ENCODE results near the gene PLEKHN1.
A peak's percentile ranks its signal among the peaks of the same experiment; 100 is the strongest.
"Not testable (repeated sequence)": the region's sequence is repeated elsewhere in the genome, so short reads cannot be mapped to it uniquely, and the experiment has no call there.

PLEKHN1 gene

DNA sequence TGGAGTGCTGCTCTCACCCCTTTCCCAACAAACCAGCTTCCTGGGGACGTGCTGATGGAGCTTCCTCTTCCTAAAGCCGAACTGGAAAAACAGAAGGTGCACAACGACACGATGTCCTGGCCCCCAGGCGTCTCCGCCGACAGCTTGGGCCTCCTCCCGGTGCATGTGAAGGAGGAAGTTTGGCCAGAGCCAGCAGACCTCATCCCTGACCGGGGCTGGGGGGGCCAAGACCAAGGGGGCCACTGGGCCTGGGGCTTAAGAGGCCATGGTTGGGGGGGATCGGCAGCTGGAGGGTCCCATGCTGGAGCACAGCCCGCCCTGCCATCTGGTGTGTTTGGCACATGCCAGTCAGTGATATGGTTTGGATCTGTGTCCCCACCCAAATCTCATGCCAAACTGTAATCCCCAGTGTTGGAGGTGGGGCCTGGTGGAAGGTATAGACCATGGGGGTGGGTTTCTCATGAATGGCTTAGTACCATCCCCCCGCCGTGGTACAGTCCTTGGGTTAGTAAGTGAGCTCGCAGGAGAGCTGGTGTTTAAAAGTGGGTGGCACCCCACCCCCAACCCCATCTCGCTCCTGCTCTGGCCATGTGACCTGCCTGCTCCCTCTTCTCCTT is 27.2 kb downstream of the PLEKHN1 start:
- TF ChIP-seq, protein P1, sequence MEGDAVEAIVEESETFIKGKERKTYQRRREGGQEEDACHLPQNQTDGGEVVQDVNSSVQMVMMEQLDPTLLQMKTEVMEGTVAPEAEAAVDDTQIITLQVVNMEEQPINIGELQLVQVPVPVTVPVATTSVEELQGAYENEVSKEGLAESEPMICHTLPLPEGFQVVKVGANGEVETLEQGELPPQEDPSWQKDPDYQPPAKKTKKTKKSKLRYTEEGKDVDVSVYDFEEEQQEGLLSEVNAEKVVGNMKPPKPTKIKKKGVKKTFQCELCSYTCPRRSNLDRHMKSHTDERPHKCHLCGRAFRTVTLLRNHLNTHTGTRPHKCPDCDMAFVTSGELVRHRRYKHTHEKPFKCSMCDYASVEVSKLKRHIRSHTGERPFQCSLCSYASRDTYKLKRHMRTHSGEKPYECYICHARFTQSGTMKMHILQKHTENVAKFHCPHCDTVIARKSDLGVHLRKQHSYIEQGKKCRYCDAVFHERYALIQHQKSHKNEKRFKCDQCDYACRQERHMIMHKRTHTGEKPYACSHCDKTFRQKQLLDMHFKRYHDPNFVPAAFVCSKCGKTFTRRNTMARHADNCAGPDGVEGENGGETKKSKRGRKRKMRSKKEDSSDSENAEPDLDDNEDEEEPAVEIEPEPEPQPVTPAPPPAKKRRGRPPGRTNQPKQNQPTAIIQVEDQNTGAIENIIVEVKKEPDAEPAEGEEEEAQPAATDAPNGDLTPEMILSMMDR (IDR thresholded peaks at IDR 0.05), result no peak
- peaks cover 53% of the 10 kb centered on the region for H3K9me3 Mint-ChIP-seq
- H3K27ac Mint-ChIP-seq, result no peak overlapping the region
- DNase-seq, result no peak
- peaks cover 23% of the 10 kb centered on the region for H3K36me3 Mint-ChIP-seq (ENCODE audit: low read depth)
- peaks cover 14% of the 10 kb centered on the region for H3K4me1 Mint-ChIP-seq
- H3K27me3 Mint-ChIP-seq (ENCODE audit: low read depth, poor library complexity), result peaks cover 63% of the 10 kb centered on the region
- no peak overlapping the region for H3K4me3 Mint-ChIP-seq

DNA sequence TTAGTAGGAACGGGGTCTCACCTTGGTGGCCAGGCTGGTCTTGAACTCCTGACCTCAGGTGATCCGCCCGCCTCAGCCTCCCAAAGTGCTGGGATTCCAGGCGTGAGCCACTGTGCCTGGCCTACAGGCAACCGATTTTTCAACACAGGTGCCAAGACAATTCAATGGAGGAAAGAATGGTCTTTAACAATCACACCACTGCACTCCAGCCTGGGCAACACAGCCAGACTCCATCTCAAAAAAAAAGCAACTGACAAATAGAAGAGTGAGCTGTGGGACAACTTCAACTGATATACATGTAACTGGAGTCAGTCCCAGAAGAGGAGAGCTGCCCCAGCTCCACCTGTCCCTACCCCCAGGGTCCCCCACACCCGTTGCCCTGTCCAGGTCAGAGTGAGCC is 28.3 kb downstream of the PLEKHN1 start:
- H3K9me3 Mint-ChIP-seq, result peaks cover 42% of the 10 kb centered on the region
- peaks cover 14% of the 10 kb centered on the region for H3K4me1 Mint-ChIP-seq
- DNase-seq, H3K4me3 Mint-ChIP-seq, H3K27ac Mint-ChIP-seq: not testable (repeated sequence)
- H3K27me3 Mint-ChIP-seq (ENCODE audit: low read depth, poor library complexity), result peaks cover 56% of the 10 kb centered on the region
- H3K36me3 Mint-ChIP-seq (ENCODE audit: low read depth), result peaks cover 15% of the 10 kb centered on the region

DNA sequence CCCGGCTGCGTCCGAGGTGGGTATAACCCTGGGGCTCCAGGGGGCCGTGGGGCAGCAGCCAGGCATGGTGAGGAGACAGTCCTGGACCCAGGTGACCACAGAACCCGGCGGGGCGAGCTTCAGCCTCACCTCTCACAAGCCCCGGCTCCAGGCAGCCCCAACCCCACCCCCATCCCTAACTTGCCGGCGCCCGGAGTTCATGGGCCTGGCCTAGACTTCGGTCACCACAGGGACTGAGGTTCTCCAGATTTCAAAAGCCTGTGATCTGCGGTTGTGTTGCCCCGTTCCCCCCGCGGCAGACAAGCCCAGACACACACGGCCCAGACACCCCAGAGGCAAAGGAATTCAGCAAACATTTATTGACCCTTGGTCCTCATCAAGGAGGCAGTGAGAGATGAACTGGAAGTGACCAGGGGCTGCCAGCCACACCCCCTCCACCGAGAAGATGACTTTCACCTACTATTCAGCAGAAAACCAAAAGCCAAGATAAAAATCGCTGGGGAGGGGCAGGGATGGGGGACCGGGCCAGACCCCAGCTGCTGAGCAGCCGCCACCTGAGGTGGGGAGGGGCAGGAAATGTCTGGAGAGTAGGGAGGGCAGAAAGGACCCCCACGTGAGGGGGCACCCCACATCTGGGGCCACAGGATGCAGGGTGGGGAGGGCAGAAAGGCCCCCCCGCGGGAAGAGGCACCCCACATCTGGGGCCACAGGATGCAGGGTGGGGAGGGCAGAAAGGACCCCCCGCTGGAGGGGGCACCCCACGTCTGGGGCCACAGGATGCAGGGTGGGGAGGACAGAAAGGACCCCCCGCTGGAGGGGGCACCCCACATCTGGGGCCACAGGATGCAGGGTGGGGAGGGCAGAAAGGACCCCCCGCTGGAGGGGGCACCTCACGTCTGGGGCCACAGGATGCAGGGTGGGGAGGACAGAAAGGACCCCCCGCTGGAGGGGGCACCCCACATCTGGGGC is 29.7 kb downstream of the PLEKHN1 start:
- TF ChIP-seq, protein P1 (IDR thresholded peaks at IDR 0.05), result no peak
- peaks cover 29% of the 10 kb centered on the region for H3K9me3 Mint-ChIP-seq
- H3K4me3 Mint-ChIP-seq, result peak overlapping the region; percentile 44
- peak; percentile 9 for DNase-seq
- peaks cover 49% of the 10 kb centered on the region for H3K27me3 Mint-ChIP-seq (ENCODE audit: low read depth, poor library complexity)
- peaks cover 15% of the 10 kb centered on the region for H3K36me3 Mint-ChIP-seq (ENCODE audit: low read depth)
- no peak overlapping the region for H3K27ac Mint-ChIP-seq
- H3K4me1 Mint-ChIP-seq, result peaks cover 14% of the 10 kb centered on the region

DNA sequence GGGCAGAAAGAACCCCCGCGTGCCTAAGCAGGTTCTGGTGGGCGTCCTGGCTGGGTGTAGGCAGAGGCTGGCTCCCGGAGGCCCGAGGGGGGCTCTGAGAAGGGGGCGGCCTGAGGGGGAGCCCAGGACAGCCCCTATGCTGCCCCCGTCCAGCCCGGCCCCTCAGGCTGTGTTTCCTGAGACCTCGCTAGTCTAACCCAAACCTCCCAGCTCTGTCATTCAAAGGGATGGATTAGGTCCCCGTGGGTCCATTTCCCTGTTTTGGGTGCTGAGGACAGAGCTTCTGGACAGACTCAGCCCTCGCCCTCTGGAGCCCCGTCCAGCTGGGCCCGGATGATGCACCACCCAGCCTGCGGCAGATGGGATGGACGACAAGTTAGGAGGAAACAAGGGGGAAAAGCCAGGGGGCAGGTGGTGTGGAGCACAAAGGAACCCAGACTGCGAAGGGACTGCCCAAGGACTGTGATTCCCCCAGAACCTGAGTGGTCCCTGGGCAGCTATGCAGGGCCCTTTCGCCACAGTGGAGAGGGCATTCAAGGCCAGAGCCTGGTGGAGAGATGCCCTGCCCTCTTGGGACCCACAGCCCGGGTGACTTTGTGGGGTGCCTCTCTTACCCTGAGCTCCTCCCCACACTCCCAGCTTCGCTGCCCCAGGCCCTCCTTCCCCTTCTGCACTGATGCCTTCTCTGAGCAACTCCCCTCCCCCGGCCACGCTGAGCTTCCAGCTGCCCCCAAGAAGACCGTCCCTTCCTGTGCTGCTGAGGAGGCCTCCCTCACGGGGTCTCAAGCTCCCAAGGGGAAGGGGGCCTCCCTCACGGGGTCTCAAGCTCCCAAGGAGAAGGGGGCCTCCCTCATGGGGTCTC is 30.8 kb downstream of the PLEKHN1 start:
- H3K4me1 Mint-ChIP-seq, result peaks cover 14% of the 10 kb centered on the region
- H3K36me3 Mint-ChIP-seq (ENCODE audit: low read depth), result peaks cover 11% of the 10 kb centered on the region
- H3K4me3 Mint-ChIP-seq, result peak overlapping the region; percentile 56
- TF ChIP-seq, protein P1 (IDR thresholded peaks at IDR 0.05), result no peak
- DNase-seq, result no peak
- H3K27me3 Mint-ChIP-seq (ENCODE audit: low read depth, poor library complexity), result peaks cover 42% of the 10 kb centered on the region
- H3K9me3 Mint-ChIP-seq, result peaks cover 18% of the 10 kb centered on the region
- H3K27ac Mint-ChIP-seq, result peak overlapping the region; percentile 49

DNA sequence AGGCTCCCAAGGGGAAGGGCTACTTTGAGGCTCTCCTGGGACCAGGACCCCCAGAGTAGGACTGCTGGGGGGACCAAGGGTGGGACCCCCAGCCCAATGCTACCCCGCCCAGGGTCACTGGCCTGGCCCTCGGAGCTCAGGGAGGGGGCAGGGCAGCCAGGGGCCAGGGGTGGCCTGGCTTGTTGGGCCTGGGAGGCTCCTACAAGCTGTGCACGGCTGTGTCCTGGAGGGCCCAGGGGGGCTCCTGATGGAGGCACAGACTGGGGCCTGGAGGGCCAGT is 31.4 kb downstream of the PLEKHN1 start:
- H3K27me3 Mint-ChIP-seq (ENCODE audit: low read depth, poor library complexity), result peaks cover 36% of the 10 kb centered on the region
- DNase-seq, result no peak
- peaks cover 14% of the 10 kb centered on the region for H3K4me1 Mint-ChIP-seq
- H3K27ac Mint-ChIP-seq, result no peak overlapping the region
- H3K9me3 Mint-ChIP-seq, result peaks cover 12% of the 10 kb centered on the region
- peaks cover 5% of the 10 kb centered on the region for H3K36me3 Mint-ChIP-seq (ENCODE audit: low read depth)
- TF ChIP-seq, protein P1 (IDR thresholded peaks at IDR 0.05), result no peak
- peak overlapping the region; percentile 8 for H3K4me3 Mint-ChIP-seq

Measured in nephron progenitor cell (in vitro differentiated cells).